K562 (cell line): ENCODE measurements around the gene SEC16A. TPM values are rescaled to one million over a fixed set of nuclear protein-coding genes. Genes with fewer than 3 reads are reported as not detected.
A peak's percentile ranks its signal among the peaks of the same experiment; 100 is the strongest.

Experiments used
- AFF1 ChIP-seq, 2 experiments: fragments of 450-650 bp; IDR thresholded peaks; 2 replicates each; pipeline ENCODE4 v1.6.1; 2018; ENCODE audit warnings: mild to moderate bottlenecking in 2 of 2, low read depth in 1 of 2; ENCODE audit not compliant: partially characterized antibody in 2 of 2
- ARID2 ChIP-seq: fragments of 450-650 bp; IDR thresholded peaks from 2 replicates; pipeline ENCODE4 v1.6.1; 2017; ENCODE audit warnings: antibody characterized with exemption, mild to moderate bottlenecking
- ATF7 ChIP-seq: fragments of 450-650 bp; IDR thresholded peaks from 2 replicates; pipeline ENCODE4 v1.7.1; 2014; ENCODE audit warnings: mild to moderate bottlenecking, moderate library complexity
- BRF1 ChIP-seq: IDR thresholded peaks from 3 replicates; pipeline ENCODE4 v1.6.1; 2011; ENCODE audit warnings: borderline replicate concordance, mild to moderate bottlenecking; ENCODE audit not compliant: insufficient read length; ENCODE audit errors: extremely low read depth
- CSDE1 ChIP-seq, 2 experiments: fragments of 450-650 bp; IDR thresholded peaks; 2 replicates each; pipeline ENCODE4 v1.6.1; 2016; ENCODE audit warnings: mild to moderate bottlenecking in 1 of 2
- ERF ChIP-seq: fragments of 450-650 bp; formaldehyde crosslinking; IDR thresholded peaks from 2 replicates; pipeline ENCODE4 v1.4.0; 2020; ENCODE audit warnings: mild to moderate bottlenecking, mixed read lengths
- FOXJ3 ChIP-seq: sonication (generic); formaldehyde crosslinking; IDR thresholded peaks from 2 replicates; pipeline ENCODE4 v1.4.0; 2020; ENCODE audit warnings: mild to moderate bottlenecking, missing genetic modification reagents
- HBP1 ChIP-seq: fragments of 450-650 bp; formaldehyde crosslinking; IDR thresholded peaks from 2 replicates; pipeline ENCODE4 v1.4.0; 2022; ENCODE audit warnings: missing genetic modification characterization
- HIVEP1 ChIP-seq: fragments of 250-450 bp; sonication (Bioruptor Pico); IDR thresholded peaks from 2 replicates; pipeline ENCODE4 v1.4.0; 2020; ENCODE audit warnings: mild to moderate bottlenecking
- HMG20B ChIP-seq: fragments of 250-450 bp; sonication (Bioruptor Pico); IDR thresholded peaks from 2 replicates; pipeline ENCODE4 v1.5.0; 2021; ENCODE audit warnings: mild to moderate bottlenecking
- JUN ChIP-seq, 2 experiments: sonication (generic) in 1 of 2; formaldehyde crosslinking in 1 of 2; IDR thresholded peaks; 2 replicates each; pipeline versions ENCODE4 v1.6.1 to v1.8.0; 2012 to 2022; ENCODE audit warnings: borderline replicate concordance in 2 of 2, mild to moderate bottlenecking in 2 of 2, improper control_type of control experiment in 1 of 2, low read depth in 1 of 2, low read length in 1 of 2, missing genetic modification reagents in 1 of 2
- KAT8 ChIP-seq: fragments of 450-650 bp; IDR thresholded peaks from 2 replicates; pipeline ENCODE4 v1.6.1; 2016; ENCODE audit warnings: low read depth, mild to moderate bottlenecking
- KLF16 ChIP-seq: IDR thresholded peaks from 2 replicates; pipeline ENCODE4 v1.6.1; 2016; ENCODE audit warnings: antibody characterized with exemption
- PHTF2 ChIP-seq: fragments of 250-450 bp; sonication (Bioruptor Pico); IDR thresholded peaks from 2 replicates; pipeline ENCODE4 v1.5.0; 2021; ENCODE audit warnings: mild to moderate bottlenecking
- RBM15 ChIP-seq: fragments of 200-400 bp; formaldehyde crosslinking; IDR thresholded peaks from 2 replicates; pipeline ENCODE4 v1.6.1; 2018; ENCODE audit warnings: mild to moderate bottlenecking, low read length, moderate library complexity; ENCODE audit not compliant: insufficient read depth
- RBM22 ChIP-seq: fragments of 200-400 bp; formaldehyde crosslinking; IDR thresholded peaks from 2 replicates; pipeline ENCODE4 v1.6.1; 2018; ENCODE audit warnings: low read length, low read depth; ENCODE audit not compliant: poor library complexity, severe bottlenecking
- RFX1 ChIP-seq: fragments of 450-650 bp; IDR thresholded peaks from 2 replicates; pipeline ENCODE4 v1.6.1; 2016; ENCODE audit warnings: mild to moderate bottlenecking, moderate library complexity
- SMARCC2 ChIP-seq: fragments of 450-650 bp; IDR thresholded peaks from 2 replicates; pipeline ENCODE4 v1.6.1; 2017; ENCODE audit warnings: antibody characterized with exemption, moderate library complexity, mild to moderate bottlenecking, low read depth
- SMC3 ChIP-seq: conservative IDR thresholded peaks from 2 replicates; pipeline ENCODE4 v1.6.1; 2011; ENCODE audit warnings: low read depth, low read length, improper control_type of control experiment; ENCODE audit not compliant: insufficient read depth
- ZNF175 ChIP-seq: fragments of 200-800 bp; sonication (Bioruptor generic); IDR thresholded peaks from 2 replicates; pipeline ENCODE4 v1.6.1; 2016; ENCODE audit warnings: low read depth, mild to moderate bottlenecking, missing genetic modification characterization, missing compliant biosample characterization
- ZNF280B ChIP-seq: fragments of 250-450 bp; sonication (Bioruptor Pico); IDR thresholded peaks from 2 replicates; pipeline ENCODE4 v1.5.1; 2021; ENCODE audit warnings: mild to moderate bottlenecking
- ZNF780A ChIP-seq: fragments of 250-450 bp; sonication (Bioruptor Pico); IDR thresholded peaks from 2 replicates; pipeline ENCODE4 v1.5.0; 2021; ENCODE audit warnings: mild to moderate bottlenecking
- polyA plus RNA-seq, 8 experiments: library from polyadenylated mRNA; depleted of rRNA in 4 of 8; stranded (reverse) in 5 of 8; unstranded in 3 of 8; fragments of >200 nt; fragmentation: Nextera tagmentation in 2 of 8; fragmentation: Illumina TruSeq in 1 of 8; extraction: Ambion mirVana in 2 of 8; extraction: Trizol in 1 of 8; gene quantifications; 2 replicates each; pipeline versions ENCODE4 v1.2.1 to v1.2.3, GENCODE V29; 2011 to 2014; ENCODE audit warnings: inconsistent platforms in 1 of 8, missing spikeins in 1 of 8
- total RNA-seq, 7 experiments: library from RNA; depleted of rRNA in 6 of 7; stranded (reverse); fragments of >200 nt in 6 of 7; fragmentation: Illumina TruSeq in 2 of 7; extraction: Trizol in 2 of 7; gene quantifications; 2 replicates each; pipeline versions ENCODE4 v1.2.1 to v1.2.3, GENCODE V29; 2011 to 2021; ENCODE audit warnings: low replicate concordance in 1 of 7

Gene SEC16A
- total and polyA plus RNA-seq, 9 of the 15 experiments (the other 6 are each of a cell fraction or from before 2014, with no cell fraction given): 8.3 to 62.8 (median 14.0) TPM

GRCh38 chr9:136482793-136483588, at the start of gene SEC16A (continued):
- TF ChIP-seq BRF1 (no peak), AFF1 (IDR thresholded peaks at IDR 0.05; ENCODE audit: low read depth in 1 of 2, partially characterized antibody in 2 of 2) (no peak), HBP1 (no peak), ZNF780A (CRISPR knock-in tag) (no peak), ZNF280B (CRISPR knock-in tag) (no peak), CSDE1 (IDR thresholded peaks at IDR 0.05) (no peak; a peak in 1 of 4 replicates), SMARCC2 (no peak), KLF16 (no peak), RBM15 (no peak), HIVEP1 (CRISPR knock-in tag) (no peak), ERF (CRISPR knock-in tag) (peak; percentile 57; the same call in 1 of the 2 replicates), PHTF2 (CRISPR knock-in tag) (no peak), RFX1 (no peak), JUN (IDR thresholded peaks at IDR 0.05; ENCODE audit: borderline replicate concordance, low read depth, low read length) (peak; percentile 36; the same call in 1 of the 2 replicates), JUN (CRISPR knock-in tag; IDR thresholded peaks at IDR 0.05; ENCODE audit: borderline replicate concordance) (0 out of 2 replicates have a peak, but pooled peaks have one; percentile 71), ARID2 (no peak), ATF7 (0 out of 2 replicates have a peak, but pooled peaks have one; percentile 19), RBM22 (peak; percentile 68), SMC3 (no peak), HMG20B (CRISPR knock-in tag) (no peak), ZNF175 (CRISPR knock-in tag) (no peak), KAT8 (no peak), FOXJ3 (CRISPR knock-in tag) (no peak)
